Right lobe of liver (tissue), 6 donors: ENCODE results near the gene SEMA4B. TPM values are rescaled to one million over a fixed set of nuclear protein-coding genes. Genes with fewer than 3 reads are reported as not detected.
A peak's percentile ranks its signal among the peaks of the same experiment; 100 is the strongest.
"Not testable (repeated sequence)": the region's sequence is repeated elsewhere in the genome, so short reads cannot be mapped to it uniquely, and the experiment has no call there.

Experiments used
- ATAC-seq, 4 donors: fragments of 200-7000 bp; cut with Tn5 transposase; one replicate each; pipeline ENCODE4 v1.9.1; 2020; ENCODE audit warnings: mild to moderate bottlenecking in 4 of 4, moderate library complexity in 4 of 4
- DNase-seq, 3 donors: peaks; one replicate each; pipeline ENCODE4 v3.0.0-alpha.2; 2020
- H3K27ac ChIP-seq, 3 donors: fragments of 200-600 bp; one replicate each; pipeline ENCODE4 v1.8.0; 2022
- H3K27me3 ChIP-seq, 2 donors: fragments of 200-600 bp; one replicate each; pipeline ENCODE4 v1.8.0; 2022
- H3K36me3 ChIP-seq, 4 donors: fragments of 200-600 bp; sonication (generic) in 1 of 4; one replicate each; pipeline versions ENCODE4 v1.5.1 to v1.8.0; 2017 to 2022; ENCODE audit warnings: control low read depth in 1 of 4
- H3K4me1 ChIP-seq, 4 donors: fragments of 200-600 bp; sonication (generic) in 1 of 4; one replicate each; pipeline versions ENCODE4 v1.5.1 to v1.8.0; 2017 to 2022; ENCODE audit warnings: control low read depth in 1 of 4
- H3K4me3 ChIP-seq, 3 donors: fragments of 200-600 bp; one replicate each; pipeline ENCODE4 v1.8.0; 2022
- H3K9me3 ChIP-seq, 4 donors: fragments of 200-600 bp; sonication (generic) in 1 of 4; one replicate each; pipeline versions ENCODE4 v1.5.1 to v1.8.0; 2017 to 2022; ENCODE audit warnings: control low read depth in 1 of 4
- CTCF ChIP-seq, 4 donors: fragments of 200-600 bp in 3 of 4; fragments of 450-650 bp in 1 of 4; IDR thresholded peaks; one replicate each; pipeline versions ENCODE4 v1.5.1 to v1.8.0; 2016 to 2022; ENCODE audit warnings: antibody characterized with exemption in 4 of 4, mild to moderate bottlenecking in 2 of 4
- POLR2A ChIP-seq: fragments of 450-650 bp; IDR thresholded peaks from one replicate; pipeline ENCODE4 v1.6.1; 2017; ENCODE audit warnings: antibody characterized with exemption, mild to moderate bottlenecking
- WGBS: methylation state at CpG from one replicate; pipeline ENCODE4 v1.1.6; 2018; ENCODE audit warnings: low coverage, low lambda C conversion rate; ENCODE audit not compliant: insufficient coverage; ENCODE audit errors: missing lambda C conversion rate; 5-methylcytosine and 5-hydroxymethylcytosine counted together
- intact Hi-C, 2 donors: fragments of 100-400 bp; cut with DNase I; formaldehyde crosslinking; loops; one replicate each; pipeline versions ENCODE4 v1.11.2 to v1.14.1; 2022
- total RNA-seq, 6 experiments: library from RNA; depleted of rRNA in 2 of 6; stranded (reverse); fragments of >200 nt in 2 of 6; fragmentation: NEBNext Ultra II Directional in 3 of 6; extraction: Animal tissue kit (Norgen Biotek cat#: 25700) in 3 of 6; gene quantifications; one replicate each; pipeline versions ENCODE4 v1.1.0 to v1.2.4, GENCODE V29; 2016 to 2023
- donor health status: DM: no; HTN: yes; CAD: no.
- donor health status: DM: no; HTN: no; CAD: no.
- donor health status: DM: no; HTN: no; CAD: no.
- donor health status: DM: no; HTN: yes; CAD: no.
- donor health status: DM: no; HTN: yes; CAD: no.

Gene SEMA4B
- total RNA-seq, 6 experiments from 2014 or later = 17.1 to 67.7 (median 20.3) TPM

- peak overlapping the region in 2 of 3 donors; percentile 86 for H3K27ac ChIP-seq
- no peak overlapping the region for H3K4me3 ChIP-seq
- 65% methylated on average over 2 of the region's 4 CpGs for WGBS
- H3K4me1 ChIP-seq = peaks cover 0 to 61% (median 22%) of the 10 kb centered on the region in 4 donors
- DNase-seq = no peak
- intact Hi-C loops = loop anchor here (10.0 kb wide), 1 partner anchor 53 kb away; no protein-coding TSS in a partner anchor
- peak in 1 of 4 donors; percentile 2 for ATAC-seq
- H3K27me3 ChIP-seq = no peaks in the 10 kb centered on the region
- TF ChIP-seq POLR2A = no peak
- no peak for TF ChIP-seq CTCF (IDR thresholded peaks at IDR 0.05)
- no peaks in the 10 kb centered on the region for H3K9me3 ChIP-seq
- no peaks in the 10 kb centered on the region for H3K36me3 ChIP-seq
Measured at GRCh38 chr15:90161950-90162361, 39.2 kb upstream of the SEMA4B start.

GRCh38 chr15:90162956-90163355 is 38.2 kb upstream of the SEMA4B start:
- Histone ChIP-seq H3K4me1 (peaks cover 0 to 53% (median 18%) of the 10 kb centered on the region in 4 donors), H3K36me3 (no peaks in the 10 kb centered on the region), H3K4me3 (no peak overlapping the region), H3K27me3 (no peaks in the 10 kb centered on the region), H3K9me3 (no peaks in the 10 kb centered on the region), H3K27ac (no peak overlapping the region)
- DNase-seq (no peak), ATAC-seq (no peak)
- intact Hi-C loops = loop anchor here (10.0 kb wide), 1 partner anchor 52 kb away; no protein-coding TSS in a partner anchor
- TF ChIP-seq CTCF (IDR thresholded peaks at IDR 0.05) (no peak), POLR2A (no peak)
- WGBS = 96% methylated on average over 8 of the region's 9 CpGs

- not testable (repeated sequence) for ATAC-seq, H3K4me3 ChIP-seq, DNase-seq, H3K36me3 ChIP-seq, H3K9me3 ChIP-seq, H3K27me3 ChIP-seq
- Histone ChIP-seq H3K27ac (peak overlapping the region in 1 of 3 donors; percentile 75), H3K4me1 (peaks cover 0 to 40% (median 13%) of the 10 kb centered on the region in 4 donors)
- no CpG with 5 or more reads among the region's 3 CpGs for WGBS
- intact Hi-C loops = loop anchor here (10.0 kb wide), 1 partner anchor 51 kb away; no protein-coding TSS in a partner anchor
Measured at GRCh38 chr15:90164239-90164638, 36.9 kb upstream of the SEMA4B start.

- no peak overlapping the region for H3K4me3 ChIP-seq
- WGBS = 100% methylated on average over 1 of the region's 1 CpG
Measured at GRCh38 chr15:90165157-90165556, 36.0 kb upstream of the SEMA4B start.

More at GRCh38 chr15:90165157-90165556, 36.0 kb upstream of the SEMA4B start:
- Histone ChIP-seq H3K27me3 (no peaks in the 10 kb centered on the region), H3K27ac (peak overlapping the region; percentile 34 to 75 (median 57)), H3K4me1 (peaks cover 0 to 33% (median 11%) of the 10 kb centered on the region in 4 donors), H3K9me3 (no peaks in the 10 kb centered on the region), H3K36me3 (no peaks in the 10 kb centered on the region)
- ATAC-seq (no peak), DNase-seq (no peak)
- intact Hi-C loops = loop anchor here (10.0 kb wide), 1 partner anchor 50 kb away; no protein-coding TSS in a partner anchor
- TF ChIP-seq CTCF (IDR thresholded peaks at IDR 0.05) (no peak), POLR2A (no peak)
